K562 (cell line): ENCODE data around the gene MYLIP. TPM values are rescaled to one million over a fixed set of nuclear protein-coding genes. Genes with fewer than 3 reads are reported as not detected.

Experiments
- ATAC-seq: fragments of 200-7000 bp; cut with Tn5 transposase; 3 replicates; pipeline ENCODE4 v1.9.1; 2020; ENCODE audit warnings: moderate library complexity
- BruUV-seq: library from RNA; stranded (reverse); fragments of 400-500 nt; replicated peaks from 2 replicates; lab custom pipeline; 2021; lab: Mats Ljungman, UMichigan
- CTCF ChIA-PET: fragments of 300-600 bp; formaldehyde crosslinking; extraction: SDS; loops from one replicate; lab custom pipeline; 2021; ENCODE audit warnings: low intra/inter-chr PET ratio; lab: Yijun Ruan, JAX
- POLR2A ChIA-PET: fragments of 300-600, 350-650 bp; sonication (Branson Sonifier 250); formaldehyde crosslinking; extraction: SDS; loops from one replicate; lab custom pipeline; 2021; ENCODE audit warnings: antibody characterized with exemption, inconsistent platforms; lab: Yijun Ruan, JAX
- DNase-seq, 4 experiments: peaks; one replicate each; pipeline versions ENCODE4 v3.0.0 to v3.0.0-alpha.2; 2011 to 2018; ENCODE audit warnings: low spot score in 3 of 4, mixed read lengths in 3 of 4; ENCODE audit errors: extremely low read depth in 1 of 4
- FAIRE-seq: peaks from 2 replicates; lab custom pipeline; 2011; peaks lifted over from hg19 to GRCh38; lab: Jason Lieb, UNC
- H2AFZ ChIP-seq: 2 replicates; pipeline ENCODE4 v1.6.0; 2011; ENCODE audit warnings: low read depth, low read length, control low read depth, inconsistent platforms
- H3K27ac ChIP-seq: fragments of 200-600 bp; 3 replicates; pipeline ENCODE4 v1.8.0; 2011; ENCODE audit warnings: low read depth, mild to moderate bottlenecking, control low read depth, inconsistent platforms, low read length, moderate library complexity, mixed read lengths; ENCODE audit errors: extremely low read depth
- H3K27me3 ChIP-seq, 2 experiments: fragments of 300-600 bp in 1 of 2; 2 replicates in 1 of 2; 3 replicates in 1 of 2; pipeline versions ENCODE4 v1.6.0 to v1.8.0; 2011; ENCODE audit warnings: inconsistent platforms in 2 of 2, low read length in 2 of 2, mild to moderate bottlenecking in 1 of 2, mixed read lengths in 1 of 2, moderate library complexity in 1 of 2; ENCODE audit not compliant: control insufficient read depth in 2 of 2, insufficient read depth in 2 of 2
- H3K36me3 ChIP-seq: fragments of 300-600 bp; 3 replicates; pipeline ENCODE4 v1.8.0; 2011; ENCODE audit warnings: mild to moderate bottlenecking, low read length, inconsistent platforms; ENCODE audit not compliant: control insufficient read depth, insufficient read depth
- H3K4me1 ChIP-seq, 2 experiments: fragments of 200-600 bp in 1 of 2; replicated peaks in 1 of 2; 2 replicates in 1 of 2; 3 replicates in 1 of 2; pipeline versions ENCODE4 v1.5.1 to v1.8.0; 2011; ENCODE audit warnings: inconsistent platforms in 2 of 2, low read length in 2 of 2, mild to moderate bottlenecking in 1 of 2, mixed read lengths in 1 of 2, moderate library complexity in 1 of 2; ENCODE audit not compliant: control insufficient read depth in 2 of 2, insufficient read depth in 2 of 2
- H3K4me2 ChIP-seq: 2 replicates; pipeline ENCODE4 v1.6.1; 2011; ENCODE audit warnings: low read length, control low read depth, inconsistent platforms, mixed read lengths; ENCODE audit not compliant: insufficient read depth
- H3K4me3 ChIP-seq: fragments of 200-600 bp; sonication (generic), shearing (Covaris generic); 2 replicates; pipeline ENCODE4 v1.5.1; 2016; ENCODE audit warnings: control low read depth, inconsistent platforms
- H3K79me2 ChIP-seq: fragments of 200-600 bp; 3 replicates; pipeline ENCODE4 v1.8.0; 2011; ENCODE audit warnings: low read length, inconsistent platforms; ENCODE audit not compliant: control insufficient read depth, insufficient read depth
- H3K9ac ChIP-seq, 2 experiments: 2 replicates each; pipeline versions ENCODE4 v1.6.0 to v1.6.1; 2011; ENCODE audit warnings: low read depth in 2 of 2, low read length in 2 of 2, control low read depth in 1 of 2, inconsistent platforms in 1 of 2, mild to moderate bottlenecking in 1 of 2, mixed read lengths in 1 of 2; ENCODE audit not compliant: insufficient read depth in 1 of 2
- H3K9me1 ChIP-seq: one replicate; pipeline ENCODE4 v1.6.0; 2011; ENCODE audit warnings: inconsistent platforms, mild to moderate bottlenecking, low read length, moderate library complexity; ENCODE audit not compliant: control insufficient read depth, insufficient read depth
- H3K9me3 ChIP-seq: replicated peaks from 2 replicates; pipeline ENCODE4 v1.5.1; 2011; ENCODE audit warnings: low read depth, low read length, inconsistent platforms; ENCODE audit not compliant: control insufficient read depth, insufficient read depth
- H4K20me1 ChIP-seq: replicated peaks from 2 replicates; pipeline ENCODE4 v1.6.1; 2011; ENCODE audit warnings: low read length, inconsistent platforms, mixed read lengths; ENCODE audit not compliant: control insufficient read depth, insufficient read depth
- ATF2 ChIP-seq: sonication (generic); formaldehyde crosslinking; IDR thresholded peaks from 2 replicates; pipeline ENCODE4 v1.8.1; 2022; ENCODE audit warnings: missing genetic modification reagents
- CREB1 ChIP-seq, 2 experiments: sonication (generic) in 1 of 2; formaldehyde crosslinking in 1 of 2; IDR thresholded peaks; 2 replicates each; pipeline versions ENCODE4 v1.6.1 to v1.8.0; 2012 to 2022; ENCODE audit warnings: inconsistent platforms in 1 of 2, mild to moderate bottlenecking in 1 of 2, missing genetic modification reagents in 1 of 2, moderate library complexity in 1 of 2
- CTCF ChIP-seq, 3 experiments: IDR thresholded peaks in 2 of 3; conservative IDR thresholded peaks in 1 of 3; 2 replicates each; pipeline ENCODE4 v1.5.1; 2011 to 2012; ENCODE audit warnings: low read length in 3 of 3, mild to moderate bottlenecking in 3 of 3, control low read depth in 2 of 3, improper control_type of control experiment in 1 of 3, inconsistent platforms in 1 of 3, low read depth in 1 of 3, mixed read lengths in 1 of 3, moderate library complexity in 1 of 3; ENCODE audit not compliant: insufficient read depth in 2 of 3
- ELF1 ChIP-seq: fragments of 200-800 bp; sonication (Bioruptor generic); IDR thresholded peaks from 2 replicates; pipeline ENCODE4 v1.6.1; 2016; ENCODE audit warnings: missing genetic modification characterization, missing compliant biosample characterization
- GABPA ChIP-seq: fragments of 200-800 bp; sonication (Bioruptor generic); conservative IDR thresholded peaks from 2 replicates; pipeline ENCODE4 v1.6.1; 2016; ENCODE audit warnings: low read depth, missing genetic modification characterization, missing compliant biosample characterization
- NFE2L1 ChIP-seq: fragments of 450-650 bp; IDR thresholded peaks from 2 replicates; pipeline ENCODE4 v1.6.1; 2016; ENCODE audit warnings: missing genetic modification characterization, low read depth, mild to moderate bottlenecking, missing compliant biosample characterization, moderate library complexity, borderline replicate concordance
- PCBP1 ChIP-seq: fragments of 200-400 bp; formaldehyde crosslinking; IDR thresholded peaks from 2 replicates; pipeline ENCODE4 v1.6.1; 2018; ENCODE audit warnings: mild to moderate bottlenecking, low read depth, low read length; ENCODE audit not compliant: poor library complexity, severe bottlenecking
- POLR2AphosphoS5 ChIP-seq: IDR thresholded peaks from 2 replicates; pipeline ENCODE4 v1.6.1; 2011; ENCODE audit warnings: mild to moderate bottlenecking, low read depth, low read length, moderate library complexity; ENCODE audit not compliant: control insufficient read depth, insufficient read depth
- RBM14 ChIP-seq: fragments of 200-400 bp; formaldehyde crosslinking; IDR thresholded peaks from 2 replicates; pipeline ENCODE4 v1.6.1; 2018; ENCODE audit warnings: low read depth, mild to moderate bottlenecking, low read length, moderate library complexity, borderline replicate concordance; ENCODE audit not compliant: insufficient read depth
- SMAD3 ChIP-seq: fragments of 450-650 bp; formaldehyde crosslinking; conservative IDR thresholded peaks from 2 replicates; pipeline ENCODE4 v1.4.0; 2020; ENCODE audit warnings: mild to moderate bottlenecking
- SNIP1 ChIP-seq: fragments of 450-650 bp; IDR thresholded peaks from 2 replicates; pipeline ENCODE4 v1.7.1; 2017; ENCODE audit warnings: low read depth, mild to moderate bottlenecking
- SP2 ChIP-seq: IDR thresholded peaks from 2 replicates; pipeline ENCODE4 v1.6.1; 2011; ENCODE audit warnings: mild to moderate bottlenecking, low read depth, low read length, moderate library complexity; ENCODE audit not compliant: poor library complexity, severe bottlenecking; ENCODE audit errors: extremely low read depth
- ZNF76 ChIP-seq: fragments of 250-450 bp; sonication (Bioruptor Pico); IDR thresholded peaks from 2 replicates; pipeline ENCODE4 v1.4.0; 2020; ENCODE audit warnings: mild to moderate bottlenecking, moderate library complexity, borderline replicate concordance
- WGBS: fragments of 100-300 bp; shearing (Covaris generic); methylation state at CpG from one replicate; pipeline ENCODE4 v1.1.6; 2016; ENCODE audit warnings: low coverage, mixed read lengths; ENCODE audit not compliant: insufficient coverage; ENCODE audit errors: missing lambda C conversion rate; 5-methylcytosine and 5-hydroxymethylcytosine counted together
- in situ Hi-C: fragments of 300-500 bp; cut with MboI; formaldehyde crosslinking; loops from 4 replicates; pipeline ENCODE4 v1.15.0; 2018; ENCODE audit warnings: inconsistent platforms, mixed read lengths
- intact Hi-C: fragments of 100-400 bp; cut with micrococcal nuclease; formaldehyde crosslinking; loops from 2 replicates; pipeline ENCODE4 v1.14.2; 2022
- polyA plus RNA-seq, 8 experiments: library from polyadenylated mRNA; depleted of rRNA in 4 of 8; stranded (reverse) in 5 of 8; unstranded in 3 of 8; fragments of >200 nt; fragmentation: Nextera tagmentation in 2 of 8; fragmentation: Illumina TruSeq in 1 of 8; extraction: Ambion mirVana in 2 of 8; extraction: Trizol in 1 of 8; gene quantifications; 2 replicates each; pipeline versions ENCODE4 v1.2.1 to v1.2.3, GENCODE V29; 2011 to 2014; ENCODE audit warnings: inconsistent platforms in 1 of 8, missing spikeins in 1 of 8
- total RNA-seq, 7 experiments: library from RNA; depleted of rRNA in 6 of 7; stranded (reverse); fragments of >200 nt in 6 of 7; fragmentation: Illumina TruSeq in 2 of 7; extraction: Trizol in 2 of 7; gene quantifications; 2 replicates each; pipeline versions ENCODE4 v1.2.1 to v1.2.3, GENCODE V29; 2011 to 2021; ENCODE audit warnings: low replicate concordance in 1 of 7
- TF ChIP-seq, protein P1 (sequence below): fragments of 450-650 bp; IDR thresholded peaks from 2 replicates; pipeline ENCODE4 v1.6.1; 2016; ENCODE audit warnings: missing biosample characterization, missing genetic modification characterization
- TF ChIP-seq, protein P2 (sequence below), 2 experiments: fragments of 450-650 bp; IDR thresholded peaks; 2 replicates each; pipeline ENCODE4 v1.6.1; 2016

Gene MYLIP
- total and polyA plus RNA-seq, 9 of the 15 experiments (the other 6 are each of a cell fraction or from before 2014, with no cell fraction given) = 10.8 to 43.5 (median 31.5) TPM

GRCh38 chr6:16160794-16161193, 31.9 kb downstream of the MYLIP start (continued):
- TF ChIP-seq SMAD3 (CRISPR knock-in tag) (no peak), RBM14 (no peak), ZNF76 (no peak), POLR2AphosphoS5 (no peak), NFE2L1 (no peak), ATF2 (CRISPR knock-in tag) (no peak), SP2 (no peak), CREB1 (IDR thresholded peaks at IDR 0.05) (no peak), CREB1 (CRISPR knock-in tag; IDR thresholded peaks at IDR 0.05) (no peak)
- TF ChIP-seq, all 486 proteins: peak for 0

- in situ Hi-C loops (loop anchor here (10.0 kb wide), 1 partner anchor 477 kb away; no protein-coding TSS in a partner anchor), intact Hi-C loops (no loop called here)
- H3K79me2 ChIP-seq = no peaks in the 10 kb centered on the region
- ChIA-PET CTCF (no interaction called here), POLR2A (interaction anchor here (1.3 kb wide), 1 partner anchor 11 kb away, joined by 4 read pairs; no protein-coding TSS in a partner anchor)
- no peak for FAIRE-seq
- no peak overlapping the region for H3K4me2 ChIP-seq
- no peak overlapping the region for H3K4me3 ChIP-seq
- no peaks in the 10 kb centered on the region for H3K36me3 ChIP-seq
- ATAC-seq = no peak
- H3K4me1 ChIP-seq = peaks cover 7 to 29% of the 10 kb centered on the region in 2 experiments
- H3K9me3 ChIP-seq = no peaks in the 10 kb centered on the region
- H3K27me3 ChIP-seq = no peaks in the 10 kb centered on the region
- no TSS peak for BruUV-seq
- H4K20me1 ChIP-seq = no peaks in the 10 kb centered on the region
- DNase-seq = no peak
- no peak overlapping the region for H2AFZ ChIP-seq
- H3K27ac ChIP-seq = no peak overlapping the region
- H3K9ac ChIP-seq = no peak overlapping the region
- 73% methylated on average over 2 of the region's 2 CpGs for WGBS
- H3K9me1 ChIP-seq = no peaks in the 10 kb centered on the region
- TF ChIP-seq CTCF (IDR thresholded peaks at IDR 0.05 in 2 of 3, conservative IDR thresholded peaks at IDR 0.05 in 1 of 3; ENCODE audit: insufficient read depth in 2 of 3, low read depth in 1 of 3, low read length in 3 of 3) (no peak), PCBP1 (no peak), ELF1 (tag) (no peak), GABPA (tag) (no peak), SNIP1 (no peak)
- TF ChIP-seq, protein P1, sequence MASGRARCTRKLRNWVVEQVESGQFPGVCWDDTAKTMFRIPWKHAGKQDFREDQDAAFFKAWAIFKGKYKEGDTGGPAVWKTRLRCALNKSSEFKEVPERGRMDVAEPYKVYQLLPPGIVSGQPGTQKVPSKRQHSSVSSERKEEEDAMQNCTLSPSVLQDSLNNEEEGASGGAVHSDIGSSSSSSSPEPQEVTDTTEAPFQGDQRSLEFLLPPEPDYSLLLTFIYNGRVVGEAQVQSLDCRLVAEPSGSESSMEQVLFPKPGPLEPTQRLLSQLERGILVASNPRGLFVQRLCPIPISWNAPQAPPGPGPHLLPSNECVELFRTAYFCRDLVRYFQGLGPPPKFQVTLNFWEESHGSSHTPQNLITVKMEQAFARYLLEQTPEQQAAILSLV (tag) = no peak
- TF ChIP-seq, protein P2, sequence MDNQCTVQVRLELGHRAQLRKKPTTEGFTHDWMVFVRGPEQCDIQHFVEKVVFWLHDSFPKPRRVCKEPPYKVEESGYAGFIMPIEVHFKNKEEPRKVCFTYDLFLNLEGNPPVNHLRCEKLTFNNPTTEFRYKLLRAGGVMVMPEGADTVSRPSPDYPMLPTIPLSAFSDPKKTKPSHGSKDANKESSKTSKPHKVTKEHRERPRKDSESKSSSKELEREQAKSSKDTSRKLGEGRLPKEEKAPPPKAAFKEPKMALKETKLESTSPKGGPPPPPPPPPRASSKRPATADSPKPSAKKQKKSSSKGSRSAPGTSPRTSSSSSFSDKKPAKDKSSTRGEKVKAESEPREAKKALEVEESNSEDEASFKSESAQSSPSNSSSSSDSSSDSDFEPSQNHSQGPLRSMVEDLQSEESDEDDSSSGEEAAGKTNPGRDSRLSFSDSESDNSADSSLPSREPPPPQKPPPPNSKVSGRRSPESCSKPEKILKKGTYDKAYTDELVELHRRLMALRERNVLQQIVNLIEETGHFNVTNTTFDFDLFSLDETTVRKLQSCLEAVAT (IDR thresholded peaks at IDR 0.05) = no peak
These were observed 33.1 kb downstream of the MYLIP start for GRCh38 chr6:16162003-16162402.
